ENCODE results near the gene NUDT21. TPM values are rescaled to one million over a fixed set of nuclear protein-coding genes. Genes with fewer than 3 reads are reported as not detected.

NUDT21 gene
- total RNA-seq, 2 experiments from 2014 or later = 200 to 204 TPM

- peaks cover 8% of the 10 kb centered on the region for H3K36me3 Mint-ChIP-seq
- no peaks in the 10 kb centered on the region for H3K27me3 Mint-ChIP-seq
- ATAC-seq (ENCODE audit: low read depth) (no peak), DNase-seq (no peak)
- H3K4me1 Mint-ChIP-seq = peaks cover 28% of the 10 kb centered on the region
- no peaks in the 10 kb centered on the region for H3K9me3 Mint-ChIP-seq
- POLR2A ChIA-PET = no interaction called here
- H3K4me3 Mint-ChIP-seq = no peak overlapping the region
- H3K27ac Mint-ChIP-seq = no peak overlapping the region
Measured at GRCh38 chr16:56421976-56422669, 29.0 kb downstream of the NUDT21 start.

DNA sequence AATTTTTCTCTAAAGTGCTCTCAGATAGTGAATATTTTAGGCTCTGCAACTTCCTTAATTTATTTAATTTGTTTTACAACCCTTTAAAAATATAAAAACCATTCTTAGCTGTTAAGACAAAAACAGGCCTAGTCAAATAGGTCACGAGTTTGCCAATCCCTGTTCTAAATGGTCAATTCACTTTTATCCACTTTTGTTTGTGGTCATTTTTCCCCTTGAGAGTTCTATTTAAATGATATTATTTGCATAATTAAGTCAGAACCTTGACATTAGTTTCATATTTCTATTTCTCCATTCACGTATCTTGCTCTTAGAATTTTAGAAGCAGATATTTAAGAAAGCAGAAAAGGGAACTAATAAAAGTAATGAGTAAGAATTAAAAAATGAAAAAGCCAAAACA lies 29.8 kb downstream of the NUDT21 start:
- no peaks in the 10 kb centered on the region for H3K9me3 Mint-ChIP-seq
- H3K27ac Mint-ChIP-seq = no peak overlapping the region
- peaks cover 8% of the 10 kb centered on the region for H3K36me3 Mint-ChIP-seq
- DNase-seq (no peak), ATAC-seq (ENCODE audit: low read depth) (no peak)
- H3K4me1 Mint-ChIP-seq = peaks cover 28% of the 10 kb centered on the region
- POLR2A ChIA-PET = no interaction called here
- H3K27me3 Mint-ChIP-seq = no peaks in the 10 kb centered on the region
- no peak overlapping the region for H3K4me3 Mint-ChIP-seq

- Mint-ChIP-seq H3K4me3 (no peak overlapping the region), H3K27ac (no peak overlapping the region), H3K9me3 (no peaks in the 10 kb centered on the region), H3K27me3 (no peaks in the 10 kb centered on the region), H3K4me1 (peaks cover 32% of the 10 kb centered on the region), H3K36me3 (peaks cover 8% of the 10 kb centered on the region)
- POLR2A ChIA-PET = no interaction called here
- ATAC-seq (ENCODE audit: low read depth) (no peak), DNase-seq (no peak)
Measured at GRCh38 chr16:56420613-56421012, 30.5 kb downstream of the NUDT21 start.

GRCh38 chr16:56419740-56420548 lies 31.2 kb downstream of the NUDT21 start:
- no peak for ATAC-seq (ENCODE audit: low read depth)
- H3K4me1 Mint-ChIP-seq = peaks cover 32% of the 10 kb centered on the region
- H3K36me3 Mint-ChIP-seq = peaks cover 9% of the 10 kb centered on the region
- no peaks in the 10 kb centered on the region for H3K9me3 Mint-ChIP-seq
- no peak overlapping the region for H3K4me3 Mint-ChIP-seq
- DNase-seq = no peak
- no peaks in the 10 kb centered on the region for H3K27me3 Mint-ChIP-seq
- POLR2A ChIA-PET = interaction anchor here (1.2 kb wide), 1 partner anchor 12 kb away, joined by 3 read pairs; no protein-coding TSS in a partner anchor
- no peak overlapping the region for H3K27ac Mint-ChIP-seq

DNA sequence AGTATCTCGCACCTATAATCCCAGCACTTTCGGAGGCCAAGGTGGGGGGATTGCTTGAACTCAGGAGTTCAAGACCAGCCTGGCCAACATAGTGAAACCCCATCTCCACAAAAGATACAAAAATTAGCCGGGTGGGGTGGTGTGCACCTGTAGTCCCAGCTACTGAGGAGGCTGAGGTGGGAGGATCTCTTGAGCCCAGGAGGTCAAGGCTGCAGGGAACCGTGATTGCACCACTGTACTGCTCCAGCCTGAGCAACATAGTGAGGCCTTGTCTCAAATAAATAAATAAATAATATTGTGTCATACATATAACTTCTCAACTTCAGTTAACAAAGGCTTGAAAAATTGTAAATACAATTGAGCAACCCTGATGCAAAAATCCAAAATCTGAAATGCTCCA lies 34.0 kb downstream of the NUDT21 start:
- Mint-ChIP-seq H3K4me1 (peaks cover 11% of the 10 kb centered on the region), H3K4me3 (no peak overlapping the region), H3K36me3 (peaks cover 11% of the 10 kb centered on the region), H3K9me3 (no peaks in the 10 kb centered on the region), H3K27ac (no peak overlapping the region), H3K27me3 (no peaks in the 10 kb centered on the region)
- DNase-seq (no peak), ATAC-seq (ENCODE audit: low read depth) (no peak)
- POLR2A ChIA-PET = no interaction called here

DNA sequence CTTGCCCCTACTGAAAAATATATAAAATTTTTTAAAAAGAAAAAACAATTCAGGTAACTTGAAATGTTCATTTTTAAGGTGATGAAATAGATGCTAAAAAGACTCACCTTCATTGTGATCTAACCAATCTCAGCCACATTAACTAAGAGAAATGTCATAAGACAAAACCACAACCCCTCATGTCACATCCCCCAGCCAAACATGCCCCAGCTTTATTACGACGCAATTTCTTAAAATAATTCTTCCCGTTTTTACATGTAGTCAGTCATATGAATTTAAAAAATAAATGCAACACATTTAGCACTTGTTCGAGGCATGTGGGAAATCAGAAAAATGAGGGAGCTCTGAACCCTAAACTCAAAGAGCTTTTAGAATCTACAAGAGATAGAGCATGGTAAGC lies 35.3 kb downstream of the NUDT21 start:
- H3K27ac Mint-ChIP-seq = no peak overlapping the region
- DNase-seq (no peak), ATAC-seq (ENCODE audit: low read depth) (no peak)
- H3K36me3 Mint-ChIP-seq = peaks cover 12% of the 10 kb centered on the region
- POLR2A ChIA-PET = no interaction called here
- H3K27me3 Mint-ChIP-seq = no peaks in the 10 kb centered on the region
- H3K9me3 Mint-ChIP-seq = no peaks in the 10 kb centered on the region
- H3K4me3 Mint-ChIP-seq = no peak overlapping the region
- H3K4me1 Mint-ChIP-seq = peaks cover 7% of the 10 kb centered on the region

GRCh38 chr16:56414366-56414765 lies 36.8 kb downstream of the NUDT21 start:
- H3K4me1 Mint-ChIP-seq = peaks cover 3% of the 10 kb centered on the region
- POLR2A ChIA-PET = no interaction called here
- no peaks in the 10 kb centered on the region for H3K27me3 Mint-ChIP-seq
- ATAC-seq (ENCODE audit: low read depth) = no peak
- no peaks in the 10 kb centered on the region for H3K9me3 Mint-ChIP-seq
- no peak overlapping the region for H3K4me3 Mint-ChIP-seq
- DNase-seq = no peak
- H3K36me3 Mint-ChIP-seq = peaks cover 7% of the 10 kb centered on the region
- no peak overlapping the region for H3K27ac Mint-ChIP-seq

DNA sequence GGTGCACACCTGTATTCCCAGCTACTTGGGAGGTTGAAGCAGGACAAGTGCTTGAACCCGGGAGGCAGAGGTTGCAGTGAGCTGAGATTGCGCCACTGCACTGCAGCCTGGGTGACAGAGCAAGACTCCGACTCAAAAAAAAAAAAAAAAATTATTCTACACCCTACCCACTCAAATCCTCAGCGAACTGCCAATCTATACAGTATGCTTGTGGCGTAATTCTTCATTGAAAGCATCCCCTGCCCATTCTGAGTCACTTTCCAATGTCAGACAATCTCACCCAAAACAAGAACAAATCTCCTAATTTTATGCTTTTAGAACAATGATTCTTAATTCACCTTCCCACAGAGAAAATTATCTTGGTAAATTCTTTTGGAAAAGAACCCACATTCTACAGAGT lies 37.8 kb downstream of the NUDT21 start:
- ATAC-seq (ENCODE audit: low read depth) (no peak), DNase-seq (no peak)
- POLR2A ChIA-PET = no interaction called here
- Mint-ChIP-seq H3K27me3 (no peaks in the 10 kb centered on the region), H3K27ac (no peak overlapping the region), H3K4me3 (no peak overlapping the region), H3K4me1 (peaks cover 3% of the 10 kb centered on the region), H3K36me3 (peaks cover 6% of the 10 kb centered on the region), H3K9me3 (no peaks in the 10 kb centered on the region)

DNA sequence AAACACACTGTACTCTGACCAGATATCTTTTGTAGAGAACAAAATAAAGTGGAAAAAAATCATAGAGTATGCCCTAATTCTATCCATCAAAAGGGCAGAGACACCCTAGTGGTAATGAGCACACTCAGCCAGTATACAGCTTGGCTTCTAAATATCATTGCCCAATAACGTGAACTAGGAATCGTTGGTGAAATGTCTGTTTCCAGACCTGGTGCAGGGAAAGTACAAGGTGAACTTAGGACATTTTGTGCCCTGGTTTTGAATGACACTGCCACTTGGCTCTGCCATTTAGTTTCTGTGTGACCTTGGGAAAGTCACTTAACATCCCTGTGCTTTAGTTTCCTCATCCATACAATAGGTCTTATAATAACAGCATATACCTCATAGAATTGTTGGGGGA lies 39.5 kb downstream of the NUDT21 start:
- ATAC-seq (ENCODE audit: low read depth) = no peak
- Mint-ChIP-seq H3K9me3 (no peaks in the 10 kb centered on the region), H3K4me1 (peaks cover 3% of the 10 kb centered on the region), H3K4me3 (no peak overlapping the region), H3K36me3 (peaks cover 8% of the 10 kb centered on the region), H3K27ac (no peak overlapping the region), H3K27me3 (no peaks in the 10 kb centered on the region)
- no peak for DNase-seq
- POLR2A ChIA-PET = no interaction called here

GRCh38 chr16:56411123-56411522 lies 40.0 kb downstream of the NUDT21 start:
- Mint-ChIP-seq H3K36me3 (peaks cover 8% of the 10 kb centered on the region), H3K27ac (no peak overlapping the region), H3K4me1 (peaks cover 3% of the 10 kb centered on the region), H3K9me3 (no peaks in the 10 kb centered on the region), H3K27me3 (no peaks in the 10 kb centered on the region), H3K4me3 (no peak overlapping the region)
- DNase-seq (no peak), ATAC-seq (ENCODE audit: low read depth) (no peak)
- POLR2A ChIA-PET = no interaction called here

GRCh38 chr16:56409195-56409594 lies 41.9 kb downstream of the NUDT21 start:
- DNase-seq (no peak), ATAC-seq (ENCODE audit: low read depth) (no peak)
- Mint-ChIP-seq H3K9me3 (no peaks in the 10 kb centered on the region), H3K4me1 (peaks cover 4% of the 10 kb centered on the region), H3K4me3 (no peak overlapping the region), H3K27ac (no peak overlapping the region), H3K27me3 (no peaks in the 10 kb centered on the region), H3K36me3 (peaks cover 13% of the 10 kb centered on the region)
- POLR2A ChIA-PET = no interaction called here

- DNase-seq (no peak), ATAC-seq (ENCODE audit: low read depth) (no peak)
- H3K9me3 Mint-ChIP-seq = no peaks in the 10 kb centered on the region
- POLR2A ChIA-PET = no interaction called here
- H3K4me1 Mint-ChIP-seq = peaks cover 4% of the 10 kb centered on the region
- no peaks in the 10 kb centered on the region for H3K27me3 Mint-ChIP-seq
- H3K4me3 Mint-ChIP-seq = no peak overlapping the region
- no peak overlapping the region for H3K27ac Mint-ChIP-seq
- H3K36me3 Mint-ChIP-seq = peaks cover 13% of the 10 kb centered on the region
Measured at GRCh38 chr16:56408379-56409098, 42.6 kb downstream of the NUDT21 start.

GRCh38 chr16:56405977-56406672 lies 45.0 kb downstream of the NUDT21 start:
- Mint-ChIP-seq H3K27ac (no peak overlapping the region), H3K4me3 (no peak overlapping the region), H3K27me3 (no peaks in the 10 kb centered on the region), H3K4me1 (peaks cover 4% of the 10 kb centered on the region), H3K36me3 (peaks cover 19% of the 10 kb centered on the region), H3K9me3 (no peaks in the 10 kb centered on the region)
- POLR2A ChIA-PET = no interaction called here
- DNase-seq (no peak), ATAC-seq (ENCODE audit: low read depth) (no peak)
